Activated naive CD4-positive, alpha-beta T cell treated with anti-CD3 and anti-CD28 coated beads for 36 hours (primary cell): ENCODE results near the gene CACNA1S. TPM values are rescaled to one million over a fixed set of nuclear protein-coding genes. Genes with fewer than 3 reads are reported as not detected.

ENCODE experiments used
- CTCF ChIA-PET: fragments of 350-600 bp; sonication (Branson Sonifier 250); formaldehyde crosslinking; loops from one replicate; lab custom pipeline; 2021; ENCODE audit warnings: antibody characterized with exemption; lab: Charles Lee
- DNase-seq: peaks from one replicate; pipeline ENCODE4 v3.0.0-alpha.2; 2020
- H3K27ac Mint-ChIP-seq: one replicate; pipeline ENCODE4 v1.8.0; 2021; ENCODE audit warnings: mild to moderate bottlenecking, mixed read lengths
- H3K27me3 Mint-ChIP-seq: one replicate; pipeline ENCODE4 v1.8.0; 2021; ENCODE audit warnings: low read depth, mixed read lengths
- H3K36me3 Mint-ChIP-seq: one replicate; pipeline ENCODE4 v1.8.0; 2021; ENCODE audit warnings: low read depth, mixed read lengths
- H3K4me1 Mint-ChIP-seq: one replicate; pipeline ENCODE4 v1.8.0; 2021; ENCODE audit warnings: low read depth, mixed read lengths
- H3K4me3 Mint-ChIP-seq: one replicate; pipeline ENCODE4 v1.8.0; 2021; ENCODE audit warnings: mild to moderate bottlenecking, moderate library complexity, mixed read lengths
- H3K9me3 Mint-ChIP-seq: one replicate; pipeline ENCODE4 v1.8.0; 2021; ENCODE audit warnings: mixed read lengths
- intact Hi-C: fragments of 100-400 bp; cut with micrococcal nuclease; formaldehyde crosslinking; loops from one replicate; pipeline ENCODE4 v1.15.1; 2023
- total RNA-seq, 2 experiments: library from RNA; stranded (reverse); gene quantifications; one replicate each; pipeline ENCODE4 v1.2.3, GENCODE V29; 2021

CACNA1S gene
- total RNA-seq, 2 experiments from 2014 or later: not detected

GRCh38 chr1:201145816-201146215 lies 33.6 kb upstream of the CACNA1S start:
- CTCF ChIA-PET: interaction anchor here (0.6 to 5.1 kb wide), 2 partner anchors 77 to 1259 kb away, joined by 4 to 23 read pairs; no protein-coding TSS in a partner anchor
- H3K9me3 Mint-ChIP-seq: no peaks in the 10 kb centered on the region
- H3K4me3 Mint-ChIP-seq: no peak overlapping the region
- no peaks in the 10 kb centered on the region for H3K27me3 Mint-ChIP-seq
- intact Hi-C loops: no loop called here
- no peak for DNase-seq
- H3K27ac Mint-ChIP-seq: no peak overlapping the region
- no peaks in the 10 kb centered on the region for H3K4me1 Mint-ChIP-seq
- peaks cover 10% of the 10 kb centered on the region for H3K36me3 Mint-ChIP-seq

- Mint-ChIP-seq H3K9me3 (no peaks in the 10 kb centered on the region), H3K4me3 (no peak overlapping the region), H3K27me3 (no peaks in the 10 kb centered on the region), H3K4me1 (no peaks in the 10 kb centered on the region), H3K36me3 (peaks cover 10% of the 10 kb centered on the region), H3K27ac (no peak overlapping the region)
- no peak for DNase-seq
- CTCF ChIA-PET: interaction anchor here (0.6 to 5.1 kb wide), 2 partner anchors 77 to 1260 kb away, joined by 4 to 23 read pairs; no protein-coding TSS in a partner anchor
- intact Hi-C loops: no loop called here
Measured at GRCh38 chr1:201145132-201145531, 32.9 kb upstream of the CACNA1S start.

GRCh38 chr1:201144701-201145100 lies 32.5 kb upstream of the CACNA1S start:
- no peak overlapping the region for H3K4me3 Mint-ChIP-seq
- intact Hi-C loops: no loop called here
- H3K36me3 Mint-ChIP-seq: peaks cover 11% of the 10 kb centered on the region
- CTCF ChIA-PET: interaction anchor here (0.6 to 5.1 kb wide), 2 partner anchors 78 to 244 kb away, joined by 3 to 23 read pairs; no protein-coding TSS in a partner anchor
- H3K9me3 Mint-ChIP-seq: no peaks in the 10 kb centered on the region
- H3K27ac Mint-ChIP-seq: no peak overlapping the region
- no peaks in the 10 kb centered on the region for H3K27me3 Mint-ChIP-seq
- H3K4me1 Mint-ChIP-seq: no peaks in the 10 kb centered on the region
- DNase-seq: no peak

GRCh38 chr1:201143726-201144635 lies 31.8 kb upstream of the CACNA1S start:
- peaks cover 9% of the 10 kb centered on the region for H3K36me3 Mint-ChIP-seq
- CTCF ChIA-PET: interaction anchor here (0.6 kb wide), 1 partner anchor 245 kb away, joined by 3 read pairs; no protein-coding TSS in a partner anchor
- no peaks in the 10 kb centered on the region for H3K4me1 Mint-ChIP-seq
- DNase-seq: no peak
- H3K9me3 Mint-ChIP-seq: no peaks in the 10 kb centered on the region
- no peak overlapping the region for H3K4me3 Mint-ChIP-seq
- intact Hi-C loops: no loop called here
- H3K27me3 Mint-ChIP-seq: no peaks in the 10 kb centered on the region
- H3K27ac Mint-ChIP-seq: no peak overlapping the region

- CTCF ChIA-PET: interaction anchor here (0.7 to 1.1 kb wide), 2 partner anchors 8 to 38 kb away, joined by 3 read pairs; no protein-coding TSS in a partner anchor
- no peak overlapping the region for H3K27ac Mint-ChIP-seq
- no peaks in the 10 kb centered on the region for H3K9me3 Mint-ChIP-seq
- no peak for DNase-seq
- H3K4me1 Mint-ChIP-seq: no peaks in the 10 kb centered on the region
- H3K36me3 Mint-ChIP-seq: peaks cover 7% of the 10 kb centered on the region
- no peaks in the 10 kb centered on the region for H3K27me3 Mint-ChIP-seq
- H3K4me3 Mint-ChIP-seq: no peak overlapping the region
- intact Hi-C loops: no loop called here
Measured at GRCh38 chr1:201142849-201143725, 30.9 kb upstream of the CACNA1S start.

GRCh38 chr1:201142011-201142848 lies 30.0 kb upstream of the CACNA1S start:
- no peaks in the 10 kb centered on the region for H3K27me3 Mint-ChIP-seq
- H3K27ac Mint-ChIP-seq: no peak overlapping the region
- CTCF ChIA-PET: interaction anchor here (0.7 to 1.1 kb wide), 3 partner anchors 9 to 203 kb away, joined by 3 read pairs; no protein-coding TSS in a partner anchor
- H3K4me3 Mint-ChIP-seq: no peak overlapping the region
- DNase-seq: no peak
- intact Hi-C loops: no loop called here
- H3K36me3 Mint-ChIP-seq: peaks cover 7% of the 10 kb centered on the region
- no peaks in the 10 kb centered on the region for H3K4me1 Mint-ChIP-seq
- H3K9me3 Mint-ChIP-seq: no peaks in the 10 kb centered on the region

- no peak for DNase-seq
- CTCF ChIA-PET: interaction anchor here (0.9 to 1.8 kb wide), 2 partner anchors 7 to 204 kb away, joined by 3 to 5 read pairs; no protein-coding TSS in a partner anchor
- intact Hi-C loops: no loop called here
- Mint-ChIP-seq H3K4me1 (no peaks in the 10 kb centered on the region), H3K36me3 (peaks cover 10% of the 10 kb centered on the region), H3K4me3 (no peak overlapping the region), H3K9me3 (no peaks in the 10 kb centered on the region), H3K27ac (no peak overlapping the region), H3K27me3 (no peaks in the 10 kb centered on the region)
Measured at GRCh38 chr1:201141418-201141817, 29.2 kb upstream of the CACNA1S start.

GRCh38 chr1:201140941-201141260 lies 28.7 kb upstream of the CACNA1S start:
- DNase-seq: no peak
- Mint-ChIP-seq H3K36me3 (peaks cover 10% of the 10 kb centered on the region), H3K27me3 (no peaks in the 10 kb centered on the region), H3K4me1 (no peaks in the 10 kb centered on the region), H3K9me3 (no peaks in the 10 kb centered on the region), H3K27ac (no peak overlapping the region), H3K4me3 (no peak overlapping the region)
- intact Hi-C loops: no loop called here
- CTCF ChIA-PET: interaction anchor here (0.6 to 1.8 kb wide), 4 partner anchors 8 to 205 kb away, joined by 3 to 5 read pairs (median 3); no protein-coding TSS in a partner anchor

GRCh38 chr1:201140235-201140940 lies 28.2 kb upstream of the CACNA1S start:
- Mint-ChIP-seq H3K9me3 (no peaks in the 10 kb centered on the region), H3K27ac (no peak overlapping the region), H3K36me3 (peaks cover 13% of the 10 kb centered on the region), H3K27me3 (no peaks in the 10 kb centered on the region), H3K4me1 (no peaks in the 10 kb centered on the region), H3K4me3 (no peak overlapping the region)
- DNase-seq: no peak
- intact Hi-C loops: no loop called here
- CTCF ChIA-PET: interaction anchor here (0.6 to 1.8 kb wide), 3 partner anchors 9 to 32 kb away, joined by 3 to 5 read pairs (median 3); no protein-coding TSS in a partner anchor

- Mint-ChIP-seq H3K4me3 (no peak overlapping the region), H3K4me1 (no peaks in the 10 kb centered on the region), H3K9me3 (no peaks in the 10 kb centered on the region), H3K36me3 (peaks cover 13% of the 10 kb centered on the region), H3K27me3 (no peaks in the 10 kb centered on the region), H3K27ac (no peak overlapping the region)
- CTCF ChIA-PET: interaction anchor here (1.1 to 1.8 kb wide), 2 partner anchors 9 to 31 kb away, joined by 3 to 5 read pairs; no protein-coding TSS in a partner anchor
- intact Hi-C loops: no loop called here
- DNase-seq: no peak
Measured at GRCh38 chr1:201139756-201140155, 27.5 kb upstream of the CACNA1S start.

GRCh38 chr1:201139306-201139705 lies 27.1 kb upstream of the CACNA1S start:
- intact Hi-C loops: no loop called here
- CTCF ChIA-PET: no interaction called here
- Mint-ChIP-seq H3K27ac (no peak overlapping the region), H3K9me3 (no peaks in the 10 kb centered on the region), H3K4me3 (no peak overlapping the region), H3K4me1 (no peaks in the 10 kb centered on the region), H3K36me3 (peaks cover 15% of the 10 kb centered on the region), H3K27me3 (no peaks in the 10 kb centered on the region)
- DNase-seq: no peak
